HepG2 (cell line): ENCODE measurements around the gene MTHFSD. TPM values are rescaled to one million over a fixed set of nuclear protein-coding genes. Genes with fewer than 3 reads are reported as not detected.

Experiments used
- ATAC-seq: fragments of 200-7000 bp; cut with Tn5 transposase; 3 replicates; pipeline ENCODE4 v1.9.1; 2020; ENCODE audit warnings: mild to moderate bottlenecking, moderate library complexity
- BruUV-seq: library from RNA; stranded (reverse); fragments of 400-500 nt; replicated peaks from 2 replicates; lab custom pipeline; 2021; lab: Mats Ljungman, UMichigan
- CTCF ChIA-PET: fragments of 300-600 bp; formaldehyde crosslinking; extraction: SDS; loops from one replicate; lab custom pipeline; 2021; ENCODE audit warnings: low total read pairs, inconsistent platforms, low intra/inter-chr PET ratio; lab: Yijun Ruan, JAX
- POLR2A ChIA-PET: fragments of 350-600 bp; sonication (Branson Sonifier 250); formaldehyde crosslinking; loops from one replicate; lab custom pipeline; 2020; ENCODE audit warnings: antibody characterized with exemption, inconsistent platforms; lab: Yijun Ruan, JAX
- DNase-seq: peaks from one replicate; pipeline ENCODE4 v3.0.0-alpha.2; 2015; ENCODE audit warnings: low spot score
- FAIRE-seq: peaks from 3 replicates; lab custom pipeline; 2011; peaks lifted over from hg19 to GRCh38; lab: Jason Lieb, UNC
- H2AFZ ChIP-seq: one replicate; pipeline ENCODE4 v1.6.1; 2011; ENCODE audit warnings: low read length, inconsistent platforms
- H3K27ac ChIP-seq: fragments of 300-600 bp; 3 replicates; pipeline ENCODE4 v1.8.0; 2011; ENCODE audit warnings: mixed run types, mild to moderate bottlenecking, mixed read lengths, low read length, inconsistent platforms; ENCODE audit not compliant: insufficient read depth; ENCODE audit errors: extremely low read length
- H3K27me3 ChIP-seq, 2 experiments: fragments of 200-600 bp in 1 of 2; 2 replicates in 1 of 2; 3 replicates in 1 of 2; pipeline versions ENCODE4 v1.6.0 to v1.8.0; 2011; ENCODE audit warnings: low read length in 2 of 2, mild to moderate bottlenecking in 2 of 2, moderate library complexity in 2 of 2, inconsistent platforms in 1 of 2; ENCODE audit not compliant: insufficient read depth in 2 of 2, control insufficient read depth in 1 of 2
- H3K36me3 ChIP-seq, 2 experiments: fragments of 200-600 bp in 1 of 2; replicated peaks in 1 of 2; 2 replicates in 1 of 2; 3 replicates in 1 of 2; pipeline versions ENCODE4 v1.5.1 to v1.8.0; 2011; ENCODE audit warnings: low read length in 2 of 2, inconsistent platforms in 1 of 2; ENCODE audit not compliant: insufficient read depth in 2 of 2, control insufficient read depth in 1 of 2
- H3K4me1 ChIP-seq: 2 replicates; pipeline ENCODE4 v1.5.1; 2012; ENCODE audit warnings: low read length, inconsistent platforms; ENCODE audit not compliant: insufficient read depth
- H3K4me2 ChIP-seq: 2 replicates; pipeline ENCODE4 v1.6.0; 2011; ENCODE audit warnings: low read depth, low read length, inconsistent platforms
- H3K4me3 ChIP-seq, 3 experiments: fragments of 200-600 bp in 1 of 3; sonication (generic), shearing (Covaris generic) in 1 of 3; replicated peaks in 1 of 3; 2 replicates each; pipeline ENCODE4 v1.5.1; 2011 to 2016; ENCODE audit warnings: low read length in 3 of 3, inconsistent platforms in 2 of 3, low read depth in 2 of 3, mild to moderate bottlenecking in 2 of 3, control low read depth in 1 of 3, mixed read lengths in 1 of 3; ENCODE audit not compliant: insufficient read depth in 1 of 3
- H3K79me2 ChIP-seq: one replicate; pipeline ENCODE4 v1.6.1; 2011; ENCODE audit warnings: low read length, inconsistent platforms; ENCODE audit not compliant: insufficient read depth
- H3K9ac ChIP-seq: 2 replicates; pipeline ENCODE4 v1.6.0; 2011; ENCODE audit warnings: mild to moderate bottlenecking, low read depth, low read length, inconsistent platforms; ENCODE audit not compliant: insufficient read depth
- H3K9me3 ChIP-seq: 2 replicates; pipeline ENCODE4 v1.5.1; 2012; ENCODE audit warnings: mild to moderate bottlenecking, low read length
- H4K20me1 ChIP-seq: 2 replicates; pipeline ENCODE4 v1.6.0; 2011; ENCODE audit warnings: inconsistent platforms, mild to moderate bottlenecking, low read length, moderate library complexity; ENCODE audit not compliant: insufficient read depth
- CEBPB ChIP-seq: IDR thresholded peaks from 2 replicates; pipeline ENCODE4 v1.6.1; 2011; ENCODE audit warnings: low read depth, low read length, improper control_type of control experiment, borderline replicate concordance
- SALL2 ChIP-seq: sonication (generic); formaldehyde crosslinking; IDR thresholded peaks from 2 replicates; pipeline ENCODE4 v1.8.1; 2023; ENCODE audit warnings: mild to moderate bottlenecking, missing genetic modification reagents, inconsistent platforms
- ZMYM2 ChIP-seq: sonication (generic); formaldehyde crosslinking; IDR thresholded peaks from 2 replicates; pipeline ENCODE4 v1.8.0; 2022; ENCODE audit warnings: mild to moderate bottlenecking, missing genetic modification reagents
- WGBS: methylation state at CpG from one replicate; pipeline ENCODE4 v1.1.6; 2017; ENCODE audit warnings: low lambda C conversion rate; 5-methylcytosine and 5-hydroxymethylcytosine counted together
- in situ Hi-C: cut with HindIII; loops from 2 replicates; pipeline ENCODE4 v1.10.0; 2017; ENCODE audit warnings: low pct_unique_long_range_greater_than_20kb; ENCODE audit not compliant: extremely low pct_ligation_motif_present
- intact Hi-C: fragments of 100-400 bp; cut with micrococcal nuclease; formaldehyde crosslinking; loops from one replicate; pipeline ENCODE4 v1.10.0; 2022; ENCODE audit not compliant: unreplicated experiment
- polyA plus RNA-seq, 8 experiments: library from polyadenylated mRNA; depleted of rRNA in 3 of 8; stranded (reverse) in 7 of 8; unstranded in 1 of 8; fragments of >200 nt; fragmentation: Illumina TruSeq in 4 of 8; extraction: Trizol in 4 of 8; gene quantifications; 2 replicates each; pipeline versions ENCODE4 v1.2.1 to v1.2.3, GENCODE V29; 2011 to 2016; ENCODE audit warnings: low read depth in 4 of 8, missing spikeins in 1 of 8, mixed read lengths in 1 of 8; ENCODE audit not compliant: insufficient read depth in 1 of 8
- total RNA-seq, 5 experiments: library from RNA; depleted of rRNA; stranded (reverse); fragments of >200 nt; fragmentation: Illumina TruSeq; extraction: Trizol; gene quantifications; 2 replicates each; pipeline ENCODE4 v1.2.3, GENCODE V29; 2016; ENCODE audit warnings: low read depth in 1 of 5
- TF ChIP-seq, protein P1 (sequence below), 2 experiments: fragments of 450-650 bp in 1 of 2; sonication (generic) in 1 of 2; formaldehyde crosslinking in 1 of 2; IDR thresholded peaks; 2 replicates each; pipeline versions ENCODE4 v1.6.1 to v1.8.0; 2016 to 2022; ENCODE audit warnings: antibody characterized with exemption in 1 of 2, mild to moderate bottlenecking in 1 of 2, missing genetic modification reagents in 1 of 2
- TF ChIP-seq, protein P2 (sequence below): sonication (generic); formaldehyde crosslinking; IDR thresholded peaks from one replicate; pipeline ENCODE4 v1.5.1; 2020; ENCODE audit warnings: mild to moderate bottlenecking, missing genetic modification reagents; ENCODE audit errors: not compliant biosample characterization

Gene MTHFSD
- total and polyA plus RNA-seq, 2 of the 13 experiments (the other 11 are each of a cell fraction or from before 2014, with no cell fraction given), result 14.2 to 16.3 TPM

DNA sequence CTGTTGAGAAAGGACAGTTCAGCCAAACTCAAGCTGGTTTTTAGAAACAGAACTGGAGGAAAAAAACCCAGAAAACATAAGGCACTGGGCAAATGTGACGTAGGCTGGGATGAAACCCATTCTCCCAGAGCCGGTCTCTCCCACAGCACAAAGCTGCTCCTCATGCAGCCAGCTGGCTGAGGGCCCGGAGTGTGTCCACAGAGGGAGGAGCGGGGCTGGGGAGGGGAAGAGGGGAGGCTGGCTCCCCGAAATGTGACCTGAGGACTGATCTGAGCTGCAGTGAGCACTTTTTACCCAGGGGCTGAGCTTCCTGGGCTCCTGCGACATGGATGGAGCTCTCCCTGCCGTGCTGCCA lies 23.9 kb downstream of the MTHFSD start:
- in situ Hi-C loops (no loop called here), intact Hi-C loops (no loop called here)
- no peaks in the 10 kb centered on the region for H4K20me1 ChIP-seq
- ChIA-PET CTCF (no interaction called here), POLR2A (no interaction called here)
- no peak overlapping the region for H2AFZ ChIP-seq
- no peak for ATAC-seq
- H3K9ac ChIP-seq, result no peak overlapping the region
- no peak overlapping the region for H3K27ac ChIP-seq
- H3K79me2 ChIP-seq, result no peaks in the 10 kb centered on the region
- no TSS peak for BruUV-seq
- H3K4me2 ChIP-seq, result no peak overlapping the region
- WGBS, result 93% methylated on average over 7 of the region's 7 CpGs
- H3K4me1 ChIP-seq, result no peaks in the 10 kb centered on the region
- H3K36me3 ChIP-seq, result peaks cover 0 to 5% of the 10 kb centered on the region in 2 experiments; a peak in 1 of 5 replicates
- no peak for DNase-seq
- H3K27me3 ChIP-seq, result no peaks in the 10 kb centered on the region
- H3K9me3 ChIP-seq, result no peaks in the 10 kb centered on the region
- H3K4me3 ChIP-seq, result no peak overlapping the region
- FAIRE-seq, result no peak
- TF ChIP-seq, protein P1, sequence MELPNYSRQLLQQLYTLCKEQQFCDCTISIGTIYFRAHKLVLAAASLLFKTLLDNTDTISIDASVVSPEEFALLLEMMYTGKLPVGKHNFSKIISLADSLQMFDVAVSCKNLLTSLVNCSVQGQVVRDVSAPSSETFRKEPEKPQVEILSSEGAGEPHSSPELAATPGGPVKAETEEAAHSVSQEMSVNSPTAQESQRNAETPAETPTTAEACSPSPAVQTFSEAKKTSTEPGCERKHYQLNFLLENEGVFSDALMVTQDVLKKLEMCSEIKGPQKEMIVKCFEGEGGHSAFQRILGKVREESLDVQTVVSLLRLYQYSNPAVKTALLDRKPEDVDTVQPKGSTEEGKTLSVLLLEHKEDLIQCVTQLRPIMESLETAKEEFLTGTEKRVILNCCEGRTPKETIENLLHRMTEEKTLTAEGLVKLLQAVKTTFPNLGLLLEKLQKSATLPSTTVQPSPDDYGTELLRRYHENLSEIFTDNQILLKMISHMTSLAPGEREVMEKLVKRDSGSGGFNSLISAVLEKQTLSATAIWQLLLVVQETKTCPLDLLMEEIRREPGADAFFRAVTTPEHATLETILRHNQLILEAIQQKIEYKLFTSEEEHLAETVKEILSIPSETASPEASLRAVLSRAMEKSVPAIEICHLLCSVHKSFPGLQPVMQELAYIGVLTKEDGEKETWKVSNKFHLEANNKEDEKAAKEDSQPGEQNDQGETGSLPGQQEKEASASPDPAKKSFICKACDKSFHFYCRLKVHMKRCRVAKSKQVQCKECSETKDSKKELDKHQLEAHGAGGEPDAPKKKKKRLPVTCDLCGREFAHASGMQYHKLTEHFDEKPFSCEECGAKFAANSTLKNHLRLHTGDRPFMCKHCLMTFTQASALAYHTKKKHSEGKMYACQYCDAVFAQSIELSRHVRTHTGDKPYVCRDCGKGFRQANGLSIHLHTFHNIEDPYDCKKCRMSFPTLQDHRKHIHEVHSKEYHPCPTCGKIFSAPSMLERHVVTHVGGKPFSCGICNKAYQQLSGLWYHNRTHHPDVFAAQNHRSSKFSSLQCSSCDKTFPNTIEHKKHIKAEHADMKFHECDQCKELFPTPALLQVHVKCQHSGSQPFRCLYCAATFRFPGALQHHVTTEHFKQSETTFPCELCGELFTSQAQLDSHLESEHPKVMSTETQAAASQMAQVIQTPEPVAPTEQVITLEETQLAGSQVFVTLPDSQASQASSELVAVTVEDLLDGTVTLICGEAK (IDR thresholded peaks at IDR 0.05), result no peak
- TF ChIP-seq, protein P1 (CRISPR knock-in tag; IDR thresholded peaks at IDR 0.05), result no peak
- TF ChIP-seq SALL2 (CRISPR knock-in tag) (no peak), CEBPB (no peak), ZMYM2 (CRISPR knock-in tag) (no peak)
- TF ChIP-seq, protein P2, sequence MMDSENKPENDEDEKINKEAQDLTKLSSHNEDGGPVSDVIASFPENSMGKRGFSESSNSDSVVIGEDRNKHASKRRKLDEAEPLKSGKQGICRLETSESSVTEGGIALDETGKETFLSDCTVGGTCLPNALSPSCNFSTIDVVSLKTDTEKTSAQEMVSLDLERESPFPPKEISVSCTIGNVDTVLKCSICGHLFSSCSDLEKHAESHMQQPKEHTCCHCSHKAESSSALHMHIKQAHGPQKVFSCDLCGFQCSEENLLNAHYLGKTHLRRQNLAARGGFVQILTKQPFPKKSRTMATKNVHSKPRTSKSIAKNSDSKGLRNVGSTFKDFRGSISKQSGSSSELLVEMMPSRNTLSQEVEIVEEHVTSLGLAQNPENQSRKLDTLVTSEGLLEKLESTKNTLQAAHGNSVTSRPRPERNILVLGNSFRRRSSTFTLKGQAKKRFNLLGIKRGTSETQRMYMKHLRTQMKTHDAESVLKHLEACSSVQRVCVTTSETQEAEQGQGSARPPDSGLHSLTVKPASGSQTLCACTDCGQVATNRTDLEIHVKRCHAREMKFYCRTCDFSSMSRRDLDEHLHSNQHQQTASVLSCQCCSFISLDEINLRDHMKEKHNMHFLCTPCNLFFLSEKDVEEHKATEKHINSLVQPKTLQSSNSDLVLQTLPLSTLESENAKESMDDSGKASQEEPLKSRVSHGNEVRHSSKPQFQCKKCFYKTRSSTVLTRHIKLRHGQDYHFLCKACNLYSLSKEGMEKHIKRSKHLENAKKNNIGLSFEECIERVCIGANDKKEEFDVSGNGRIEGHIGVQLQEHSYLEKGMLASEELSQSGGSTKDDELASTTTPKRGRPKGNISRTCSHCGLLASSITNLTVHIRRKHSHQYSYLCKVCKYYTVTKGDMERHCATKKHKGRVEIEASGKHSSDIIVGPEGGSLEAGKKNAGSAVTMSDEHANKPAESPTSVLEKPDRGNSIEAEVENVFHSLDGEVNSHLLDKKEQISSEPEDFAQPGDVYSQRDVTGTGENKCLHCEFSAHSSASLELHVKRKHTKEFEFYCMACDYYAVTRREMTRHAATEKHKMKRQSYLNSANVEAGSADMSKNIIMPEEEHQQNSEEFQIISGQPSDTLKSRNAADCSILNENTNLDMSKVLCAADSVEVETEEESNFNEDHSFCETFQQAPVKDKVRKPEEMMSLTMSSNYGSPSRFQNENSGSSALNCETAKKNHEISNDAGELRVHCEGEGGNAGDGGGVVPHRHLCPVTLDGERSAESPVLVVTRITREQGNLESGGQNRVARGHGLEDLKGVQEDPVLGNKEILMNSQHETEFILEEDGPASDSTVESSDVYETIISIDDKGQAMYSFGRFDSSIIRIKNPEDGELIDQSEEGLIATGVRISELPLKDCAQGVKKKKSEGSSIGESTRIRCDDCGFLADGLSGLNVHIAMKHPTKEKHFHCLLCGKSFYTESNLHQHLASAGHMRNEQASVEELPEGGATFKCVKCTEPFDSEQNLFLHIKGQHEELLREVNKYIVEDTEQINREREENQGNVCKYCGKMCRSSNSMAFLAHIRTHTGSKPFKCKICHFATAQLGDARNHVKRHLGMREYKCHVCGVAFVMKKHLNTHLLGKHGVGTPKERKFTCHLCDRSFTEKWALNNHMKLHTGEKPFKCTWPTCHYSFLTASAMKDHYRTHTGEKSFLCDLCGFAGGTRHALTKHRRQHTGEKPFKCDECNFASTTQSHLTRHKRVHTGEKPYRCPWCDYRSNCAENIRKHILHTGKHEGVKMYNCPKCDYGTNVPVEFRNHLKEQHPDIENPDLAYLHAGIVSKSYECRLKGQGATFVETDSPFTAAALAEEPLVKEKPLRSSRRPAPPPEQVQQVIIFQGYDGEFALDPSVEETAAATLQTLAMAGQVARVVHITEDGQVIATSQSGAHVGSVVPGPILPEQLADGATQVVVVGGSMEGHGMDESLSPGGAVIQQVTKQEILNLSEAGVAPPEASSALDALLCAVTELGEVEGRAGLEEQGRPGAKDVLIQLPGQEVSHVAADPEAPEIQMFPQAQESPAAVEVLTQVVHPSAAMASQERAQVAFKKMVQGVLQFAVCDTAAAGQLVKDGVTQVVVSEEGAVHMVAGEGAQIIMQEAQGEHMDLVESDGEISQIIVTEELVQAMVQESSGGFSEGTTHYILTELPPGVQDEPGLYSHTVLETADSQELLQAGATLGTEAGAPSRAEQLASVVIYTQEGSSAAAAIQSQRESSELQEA, result no peak
